Endothelial cell of umbilical vein (primary cell): ENCODE measurements around the gene LRRC38. TPM values are rescaled to one million over a fixed set of nuclear protein-coding genes. Genes with fewer than 3 reads are reported as not detected.

Experiments
- BruUV-seq: library from RNA; stranded (reverse); fragments of 400-500 nt; replicated peaks from 2 replicates; lab custom pipeline; 2021; lab: Mats Ljungman, UMichigan
- CTCF ChIA-PET: fragments of 300-600, 350-600 bp; sonication (Branson Sonifier 250); formaldehyde crosslinking; loops from one replicate; lab custom pipeline; 2021; ENCODE audit warnings: antibody characterized with exemption, inconsistent platforms; lab: Charles Lee
- POLR2A ChIA-PET: fragments of 300-600, 350-600 bp; sonication (Branson Sonifier 250); formaldehyde crosslinking; loops from one replicate; lab custom pipeline; 2021; ENCODE audit warnings: antibody characterized with exemption, inconsistent platforms; lab: Charles Lee
- DNase-seq: peaks from one replicate; pipeline ENCODE4 v3.0.0-alpha.2; 2011; ENCODE audit warnings: low read depth, low spot score
- FAIRE-seq: peaks from 2 replicates; lab custom pipeline; 2011; peaks lifted over from hg19 to GRCh38; lab: Jason Lieb, UNC
- H2AFZ ChIP-seq: 2 replicates; pipeline ENCODE4 v1.6.0; 2012; ENCODE audit warnings: low read depth, low read length, control low read depth, inconsistent platforms
- H3K27ac ChIP-seq: 2 replicates; pipeline ENCODE4 v1.5.1; 2011; ENCODE audit warnings: low read depth, mild to moderate bottlenecking, control low read depth, low read length, moderate library complexity; ENCODE audit not compliant: insufficient read depth
- H3K27me3 ChIP-seq, 2 experiments: 2 replicates each; pipeline versions ENCODE4 v1.6.0 to v1.6.1; 2011; ENCODE audit warnings: low read length in 2 of 2, mixed read lengths in 1 of 2; ENCODE audit not compliant: control insufficient read depth in 2 of 2, insufficient read depth in 2 of 2
- H3K36me3 ChIP-seq, 2 experiments: 2 replicates in 1 of 2; 3 replicates in 1 of 2; pipeline ENCODE4 v1.5.1; 2011; ENCODE audit warnings: low read length in 2 of 2, mild to moderate bottlenecking in 1 of 2, moderate library complexity in 1 of 2; ENCODE audit not compliant: control insufficient read depth in 2 of 2, insufficient read depth in 2 of 2; ENCODE audit errors: extremely low read depth in 1 of 2
- H3K4me1 ChIP-seq: 3 replicates; pipeline ENCODE4 v1.5.1; 2011; ENCODE audit warnings: mild to moderate bottlenecking, low read length; ENCODE audit not compliant: control insufficient read depth, insufficient read depth; ENCODE audit errors: extremely low read depth
- H3K4me2 ChIP-seq: 2 replicates; pipeline ENCODE4 v1.6.1; 2011; ENCODE audit warnings: low read length, control low read depth, mixed read lengths; ENCODE audit not compliant: insufficient read depth
- H3K4me3 ChIP-seq, 3 experiments: fragments of 200-600 bp in 1 of 3; sonication (generic), shearing (Covaris generic) in 1 of 3; replicated peaks in 1 of 3; 2 replicates each; pipeline ENCODE4 v1.5.1; 2011 to 2016; ENCODE audit warnings: control low read depth in 3 of 3, low read length in 3 of 3, mild to moderate bottlenecking in 2 of 3, inconsistent platforms in 1 of 3, low read depth in 1 of 3, moderate library complexity in 1 of 3; ENCODE audit not compliant: insufficient read depth in 1 of 3
- H3K79me2 ChIP-seq: 2 replicates; pipeline ENCODE4 v1.6.0; 2012; ENCODE audit warnings: low read length, inconsistent platforms; ENCODE audit not compliant: control insufficient read depth, insufficient read depth
- H3K9ac ChIP-seq: replicated peaks from 2 replicates; pipeline ENCODE3; 2011; ENCODE audit warnings: low read length, control low read depth; ENCODE audit not compliant: insufficient read depth; ENCODE audit errors: extremely low read depth
- H3K9me1 ChIP-seq: replicated peaks from 3 replicates; pipeline ENCODE4 v1.6.0; 2011; ENCODE audit warnings: mild to moderate bottlenecking, low read length; ENCODE audit not compliant: control insufficient read depth, insufficient read depth; ENCODE audit errors: extremely low read depth
- H3K9me3 ChIP-seq: replicated peaks from 2 replicates; pipeline ENCODE4 v1.5.1; 2012; ENCODE audit warnings: low read length, inconsistent platforms; ENCODE audit not compliant: control insufficient read depth, insufficient read depth
- H4K20me1 ChIP-seq: replicated peaks from 2 replicates; pipeline ENCODE3; 2011; ENCODE audit warnings: mild to moderate bottlenecking, low read length; ENCODE audit not compliant: control insufficient read depth, insufficient read depth; ENCODE audit errors: extremely low read depth
- CTCF ChIP-seq, 2 donors: IDR thresholded peaks; 1 replicate in 1 of 2; 2 replicates in 1 of 2; pipeline ENCODE4 v1.5.1; 2011; ENCODE audit warnings: low read length in 2 of 2, mild to moderate bottlenecking in 2 of 2, moderate library complexity in 2 of 2, control low read depth in 1 of 2, inconsistent platforms in 1 of 2, low read depth in 1 of 2; ENCODE audit not compliant: insufficient read depth in 1 of 2; ENCODE audit errors: extremely low read depth in 1 of 2
- EZH2 ChIP-seq: IDR thresholded peaks from 2 replicates; pipeline ENCODE4 v1.6.1; 2012; ENCODE audit warnings: borderline replicate concordance, low read depth, mild to moderate bottlenecking, moderate library complexity, low read length, inconsistent platforms; ENCODE audit not compliant: severe bottlenecking
- FOS ChIP-seq: IDR thresholded peaks from 2 replicates; pipeline ENCODE4 v1.6.1; 2011; ENCODE audit warnings: mild to moderate bottlenecking, low read length, moderate library complexity, borderline replicate concordance; ENCODE audit not compliant: insufficient read depth
- GATA2 ChIP-seq: IDR thresholded peaks from 2 replicates; pipeline ENCODE4 v1.7.0; 2011; ENCODE audit warnings: low read depth, mild to moderate bottlenecking, moderate library complexity, mixed read lengths, low read length; ENCODE audit not compliant: insufficient read length, insufficient read depth
- JUN ChIP-seq: IDR thresholded peaks from 2 replicates; pipeline ENCODE4 v1.6.1; 2011; ENCODE audit warnings: borderline replicate concordance, low read depth; ENCODE audit not compliant: insufficient read length, insufficient read depth
- MAX ChIP-seq: IDR thresholded peaks from 2 replicates; pipeline ENCODE4 v1.6.1; 2011; ENCODE audit not compliant: insufficient read depth, insufficient read length
- MYC ChIP-seq: IDR thresholded peaks from one replicate; pipeline ENCODE4 v1.6.1; 2011; ENCODE audit warnings: mild to moderate bottlenecking, low read depth, low read length
- POLR2A ChIP-seq: IDR thresholded peaks from 2 replicates; pipeline ENCODE4 v1.6.1; 2012; ENCODE audit warnings: low read depth, mild to moderate bottlenecking, control low read depth, low read length
- POLR2AphosphoS5 ChIP-seq: IDR thresholded peaks from 2 replicates; pipeline ENCODE4 v1.6.1; 2012; ENCODE audit warnings: low read depth, mild to moderate bottlenecking, control low read depth, low read length, moderate library complexity; ENCODE audit not compliant: insufficient read depth
- dilution Hi-C: fragments of 300-500 bp; cut with MboI; formaldehyde crosslinking; loops from one replicate; pipeline ENCODE4 v1.15.0; 2019; ENCODE audit warnings: low sequenced_read_pairs; ENCODE audit not compliant: extremely low pct_ligation_motif_present
- intact Hi-C: fragments of 100-400 bp; cut with micrococcal nuclease; formaldehyde crosslinking; loops from one replicate; pipeline ENCODE4 v1.10.0; 2022
- polyA plus RNA-seq, 4 experiments: library from polyadenylated mRNA; depleted of rRNA in 3 of 4; stranded (reverse) in 3 of 4; unstranded in 1 of 4; fragments of >200 nt; gene quantifications; 2 replicates each; pipeline versions ENCODE4 v1.2.1 to v1.2.3, GENCODE V29; 2011 to 2012; ENCODE audit warnings: missing spikeins in 1 of 4
- total RNA-seq: library from RNA; stranded (reverse); gene quantifications from 2 replicates; pipeline ENCODE4 v1.2.3, GENCODE V29; 2021

The LRRC38 gene
- total and polyA plus RNA-seq, 2 donors (not counting 3 experiments of a cell fraction or from before 2014, with no cell fraction given), result not detected

DNA sequence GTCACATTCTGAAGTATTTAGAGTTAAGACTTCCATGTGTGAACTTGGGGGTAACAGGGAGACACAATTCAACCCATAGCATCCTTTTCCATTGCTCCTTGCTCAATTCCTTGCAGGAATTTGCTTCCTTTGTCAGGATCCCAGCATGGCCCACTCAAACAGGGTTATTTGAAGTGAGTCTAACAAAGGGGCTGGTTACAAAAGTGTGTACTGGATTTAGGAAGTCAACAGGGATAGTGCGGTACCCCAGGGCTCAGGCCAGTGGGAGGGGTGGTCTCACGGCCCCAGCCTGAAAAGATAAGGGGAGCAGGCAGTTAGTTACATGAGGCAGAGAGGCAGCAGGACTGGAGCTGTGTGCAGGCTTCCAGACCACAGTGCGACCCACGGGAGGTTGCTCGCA, 14.4 kb downstream of the LRRC38 start:
- no peaks in the 10 kb centered on the region for H3K9me3 ChIP-seq
- POLR2A ChIA-PET, result no interaction called here
- dilution Hi-C loops, result no loop called here

More for the DNA sequence above, 14.4 kb downstream of the LRRC38 start:
- no peak for TF ChIP-seq CTCF (IDR thresholded peaks at IDR 0.05; ENCODE audit: extremely low read depth in 1 of 2, insufficient read depth in 1 of 2, low read depth in 1 of 2, low read length in 2 of 2)
- TF ChIP-seq MAX, result no peak
- no peak for TF ChIP-seq GATA2
- TF ChIP-seq MYC, result no peak
- no peak for TF ChIP-seq EZH2
- TF ChIP-seq JUN, result no peak
- no peak for TF ChIP-seq POLR2AphosphoS5
- TF ChIP-seq FOS, result no peak
- TF ChIP-seq POLR2A, result no peak
- no peaks in the 10 kb centered on the region for H3K9me1 ChIP-seq
- H3K79me2 ChIP-seq, result no peaks in the 10 kb centered on the region
- no peak overlapping the region for H2AFZ ChIP-seq
- FAIRE-seq, result no peak
- H3K36me3 ChIP-seq, result no peaks in the 10 kb centered on the region
- no peaks in the 10 kb centered on the region for H3K27me3 ChIP-seq
- no TSS peak for BruUV-seq
- CTCF ChIA-PET, result no interaction called here
- H3K4me2 ChIP-seq, result no peak overlapping the region
- H3K4me3 ChIP-seq, result no peak overlapping the region
- no peak overlapping the region for H3K9ac ChIP-seq
- DNase-seq, result no peak
- no peaks in the 10 kb centered on the region for H4K20me1 ChIP-seq
- no peaks in the 10 kb centered on the region for H3K4me1 ChIP-seq
- no peak overlapping the region for H3K27ac ChIP-seq
- intact Hi-C loops, result no loop called here
